Ovary (tissue), 9 donors: Measurements from ENCODE around the gene ACBD4. TPM values are rescaled to one million over a fixed set of nuclear protein-coding genes. Genes with fewer than 3 reads are reported as not detected.

ENCODE experiments used
- DNase-seq, 5 donors: peaks; one replicate each; pipeline ENCODE4 v3.0.0-alpha.2; 2019 to 2020
- H3K27ac ChIP-seq, 2 donors: fragments of 200-600 bp; one replicate each; pipeline versions ENCODE4 v1.5.1 to v1.8.0; 2019 to 2022
- H3K27me3 ChIP-seq: fragments of 200-600 bp; one replicate; pipeline ENCODE4 v1.8.0; 2022
- H3K36me3 ChIP-seq: fragments of 200-600 bp; sonication (generic); one replicate; pipeline ENCODE4 v1.5.1; 2019
- H3K4me1 ChIP-seq: one replicate; pipeline ENCODE4 v1.8.1; 2013; ENCODE audit warnings: mild to moderate bottlenecking, moderate library complexity; ENCODE audit not compliant: insufficient read depth
- H3K4me3 ChIP-seq: fragments of 200-600 bp; sonication (generic); one replicate; pipeline ENCODE4 v1.5.1; 2017
- H3K9me3 ChIP-seq, 2 donors: fragments of 200-600 bp in 1 of 2; sonication (generic) in 1 of 2; one replicate each; pipeline versions ENCODE4 v1.5.1 to v1.8.1; 2013 to 2019; ENCODE audit warnings: mild to moderate bottlenecking in 1 of 2, moderate library complexity in 1 of 2
- CTCF ChIP-seq, 3 donors: fragments of 450-650 bp in 2 of 3; fragments of 200-600 bp in 1 of 3; IDR thresholded peaks; one replicate each; pipeline versions ENCODE4 v1.5.1 to v1.8.0; 2016 to 2022; ENCODE audit warnings: antibody characterized with exemption in 3 of 3, mild to moderate bottlenecking in 1 of 3
- EP300 ChIP-seq: sonication (generic); formaldehyde crosslinking; IDR thresholded peaks from one replicate; pipeline ENCODE4 v1.6.1; 2017; ENCODE audit warnings: antibody characterized with exemption
- POLR2A ChIP-seq: fragments of 450-650 bp; IDR thresholded peaks from one replicate; pipeline ENCODE4 v1.6.1; 2017; ENCODE audit warnings: antibody characterized with exemption, mild to moderate bottlenecking, moderate library complexity
- WGBS, 3 donors: extraction: QIAGEN DNeasy Blood & Tissue Kit in 1 of 3; methylation state at CpG; one replicate each; pipeline versions ENCODE4 v1.1.5 to v1.1.7; 2013 to 2017; 5-methylcytosine and 5-hydroxymethylcytosine counted together
- intact Hi-C, 4 donors: fragments of 100-400 bp; cut with DNase I; formaldehyde crosslinking; loops; one replicate each; pipeline versions ENCODE4 v1.11.0 to v1.15.1; 2022 to 2023
- polyA plus RNA-seq, 2 donors: library from polyadenylated mRNA; stranded (reverse); fragments of 200-250 nt in 1 of 2; fragments of 350-450 nt in 1 of 2; fragmentation: Illumina TruSeq in 1 of 2; extraction: RNeasy Lipid Tissue Mini Kit (QIAGEN cat#74804) in 1 of 2; gene quantifications; one replicate each; pipeline ENCODE4 v1.2.3, GENCODE V29; 2013 to 2014
- total RNA-seq, 7 donors: library from RNA; depleted of rRNA in 2 of 7; stranded (reverse); fragments of >200 nt in 2 of 7; fragmentation: NEBNext Ultra II Directional in 3 of 7; extraction: Animal tissue kit (Norgen Biotek cat#: 25700) in 3 of 7; gene quantifications; one replicate each; pipeline versions ENCODE4 v1.1.0 to v1.2.4, GENCODE V29; 2016 to 2023
- donor health status: DM: no; HTN: no; CAD: no; lungs with moderate emphysema.
- donor health status: DM: no; HTN: no; CAD: no.
- donor health status: Bipolar disorder and iron deficiency.
- donor health status: DM: yes; HTN: yes; CAD: no.
- donor health status: DM: no; HTN: no; CAD: no.
- donor health status: DM: yes; HTN: yes; CAD: no.

The ACBD4 gene
- total and polyA plus RNA-seq, 9 donors, result 11.0 to 24.5 (median 18.5) TPM

- Histone ChIP-seq H3K27me3 (no peaks in the 10 kb centered on the region), H3K4me1 (peaks cover 15% of the 10 kb centered on the region), H3K4me3 (no peak overlapping the region), H3K36me3 (no peaks in the 10 kb centered on the region), H3K27ac (peak overlapping the region; percentile 68 to 82), H3K9me3 (no peaks in the 10 kb centered on the region)
- intact Hi-C loops, result loop anchor here in 2 of 4 donors (10.0 kb wide), 2 partner anchors 68 to 178 kb away; partner anchors contain the start of gene GFAP (in 1 of the 2)
- TF ChIP-seq CTCF (IDR thresholded peaks at IDR 0.05) (no peak), EP300 (peak; percentile 54), POLR2A (no peak)
- peak; percentile 75 to 88 (median 82) for DNase-seq
- 6 to 17% (median 10%) methylated on average over 6 of the region's 6 CpGs for whole genome bisulfite sequencing, 3 donors
Observed at GRCh38 chr17:45092911-45093430, 42.5 kb upstream of the ACBD4 start.

- Histone ChIP-seq H3K4me1 (peaks cover 17% of the 10 kb centered on the region), H3K27me3 (no peaks in the 10 kb centered on the region), H3K4me3 (no peak overlapping the region), H3K27ac (peak overlapping the region; percentile 68 to 82), H3K9me3 (no peaks in the 10 kb centered on the region), H3K36me3 (no peaks in the 10 kb centered on the region)
- 46 to 49% (median 48%) methylated on average over 13 of the region's 13 CpGs for WGBS, 3 donors
- intact Hi-C loops, result loop anchor here in 2 of 4 donors (10.0 kb wide), 2 partner anchors 69 to 179 kb away; partner anchors contain the start of gene GFAP (in 1 of the 2)
- TF ChIP-seq EP300 (no peak), CTCF (IDR thresholded peaks at IDR 0.05) (no peak), POLR2A (no peak)
- peak in 3 of 5 donors; percentile 41 to 73 (median 52) for DNase-seq
Observed at GRCh38 chr17:45093444-45094110, 41.9 kb upstream of the ACBD4 start.

- no peak overlapping the region for H3K27ac ChIP-seq
- intact Hi-C loops, result loop anchor here in 3 of 4 donors (5.0 to 10.0 kb wide), 4 partner anchors 34 to 181 kb away; partner anchors contain the start of genes GFAP (in 1 of the 3) and NMT1 (in 1 of the 3)
- no peak for TF ChIP-seq CTCF (IDR thresholded peaks at IDR 0.05)
- no peak for TF ChIP-seq EP300
- TF ChIP-seq POLR2A, result no peak
- peaks cover 18% of the 10 kb centered on the region for H3K4me1 ChIP-seq
- no peak overlapping the region for H3K4me3 ChIP-seq
- H3K27me3 ChIP-seq, result no peaks in the 10 kb centered on the region
- H3K36me3 ChIP-seq, result no peaks in the 10 kb centered on the region
- 66 to 73% (median 70%) methylated on average over 3 of the region's 3 CpGs for WGBS, 3 donors
- DNase-seq, result no peak
- H3K9me3 ChIP-seq, result no peaks in the 10 kb centered on the region
Observed at GRCh38 chr17:45096141-45096540, 39.3 kb upstream of the ACBD4 start.

- intact Hi-C loops, result loop anchor here in 3 of 4 donors (5.0 to 10.0 kb wide), 4 partner anchors 35 to 182 kb away; partner anchors contain the start of genes GFAP (in 1 of the 3) and NMT1 (in 1 of the 3)
- H3K9me3 ChIP-seq, result no peaks in the 10 kb centered on the region
- no peak for DNase-seq
- no peaks in the 10 kb centered on the region for H3K36me3 ChIP-seq
- no peaks in the 10 kb centered on the region for H3K27me3 ChIP-seq
- no peak overlapping the region for H3K4me3 ChIP-seq
- no peak for TF ChIP-seq POLR2A
- TF ChIP-seq EP300, result no peak
- TF ChIP-seq CTCF (IDR thresholded peaks at IDR 0.05), result no peak
- no peak overlapping the region for H3K27ac ChIP-seq
- WGBS, 3 donors, result 88 to 94% (median 93%) methylated on average over 11 of the region's 11 CpGs
- H3K4me1 ChIP-seq, result peaks cover 15% of the 10 kb centered on the region
Observed at GRCh38 chr17:45096926-45097325, 38.6 kb upstream of the ACBD4 start.
